HG03558 (cell line): ENCODE results near the gene GALNT9.
"Not testable (repeated sequence)": the region's sequence is repeated elsewhere in the genome, so short reads cannot be mapped to it uniquely, and the experiment has no call there.

Experiments
- ATAC-seq: cut with Tn5 transposase; IDR thresholded peaks from one replicate; pipeline ENCODE4 v1.9.1; 2021; ENCODE audit warnings: moderate number of reproducible peaks; ENCODE audit not compliant: unreplicated experiment; ENCODE audit errors: extremely low read depth

GALNT9 gene

GRCh38 chr12:132156573-132157325 is 172.6 kb downstream of the GALNT9 start:
- ATAC-seq, result no peak

DNA sequence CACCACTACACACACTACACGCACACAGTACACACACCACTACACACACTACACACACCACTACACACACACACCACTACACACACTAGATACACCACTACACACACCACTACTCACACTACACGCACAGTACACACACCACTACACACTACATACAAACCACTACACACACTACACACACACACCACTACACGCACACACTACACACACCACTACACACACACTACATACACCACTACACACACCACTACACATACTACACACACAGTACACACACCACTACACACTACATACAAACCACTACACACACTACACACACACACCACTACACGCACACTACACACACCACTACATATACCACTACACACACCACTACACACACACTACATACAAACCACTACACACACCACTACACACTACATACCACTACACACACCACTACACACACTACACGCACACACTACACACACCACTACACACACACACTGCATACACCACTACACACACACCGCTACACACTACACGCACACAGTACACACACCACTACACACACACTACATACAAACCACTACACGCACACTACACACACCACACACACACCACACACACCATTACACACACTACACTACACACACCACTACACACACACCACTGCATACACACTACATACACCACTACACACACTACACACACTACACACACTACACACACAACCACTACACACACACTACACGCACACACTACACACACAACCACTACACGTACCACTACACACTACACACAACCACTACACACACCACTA is 173.4 kb downstream of the GALNT9 start:
- no peak for ATAC-seq

- no peak for ATAC-seq
Measured at GRCh38 chr12:132154941-132155770, 174.2 kb downstream of the GALNT9 start.

GRCh38 chr12:132154341-132154761 is 175.0 kb downstream of the GALNT9 start:
- no peak for ATAC-seq

DNA sequence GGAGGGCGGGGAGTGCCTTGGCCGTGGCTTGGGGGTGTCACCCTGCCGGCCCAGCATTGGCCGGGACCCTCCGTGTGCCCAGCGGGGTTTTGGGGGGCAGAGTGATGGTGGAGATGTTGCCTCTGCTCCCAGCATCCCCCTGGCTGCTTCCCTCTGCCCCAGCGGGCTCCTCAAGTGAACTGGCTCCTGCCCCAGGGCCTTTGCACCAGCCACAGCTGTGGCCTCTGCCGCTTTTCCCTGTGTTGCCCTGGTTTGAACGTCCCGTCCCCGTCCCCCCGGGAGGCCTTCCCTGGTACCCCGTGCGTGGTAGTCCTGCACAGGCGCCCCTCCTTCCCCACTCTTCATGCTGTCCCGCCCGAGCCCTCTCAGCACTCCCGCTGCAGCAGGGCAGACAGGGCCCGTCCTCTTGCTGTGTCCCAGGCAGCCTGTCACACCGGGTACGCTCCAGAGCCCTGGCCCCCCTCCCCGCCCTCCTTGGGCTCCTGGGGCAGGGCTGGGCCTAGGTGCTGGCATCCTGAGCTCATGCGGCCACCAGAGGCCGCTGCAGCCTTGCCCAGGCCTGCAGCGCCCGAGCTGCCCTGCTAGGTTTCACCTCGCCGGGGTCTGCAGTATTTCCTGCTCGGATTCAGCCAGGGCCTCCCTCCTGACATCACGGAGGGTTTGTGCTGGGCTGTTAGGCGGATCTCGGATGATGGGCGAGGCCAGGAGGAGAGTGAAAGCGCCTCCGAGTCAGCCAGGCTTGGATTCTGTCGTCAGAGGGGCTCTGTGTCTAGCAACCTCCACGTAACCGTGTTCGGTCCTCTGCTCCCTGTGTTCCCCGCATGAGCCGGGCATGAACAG is 175.7 kb downstream of the GALNT9 start:
- ATAC-seq, result no peak

DNA sequence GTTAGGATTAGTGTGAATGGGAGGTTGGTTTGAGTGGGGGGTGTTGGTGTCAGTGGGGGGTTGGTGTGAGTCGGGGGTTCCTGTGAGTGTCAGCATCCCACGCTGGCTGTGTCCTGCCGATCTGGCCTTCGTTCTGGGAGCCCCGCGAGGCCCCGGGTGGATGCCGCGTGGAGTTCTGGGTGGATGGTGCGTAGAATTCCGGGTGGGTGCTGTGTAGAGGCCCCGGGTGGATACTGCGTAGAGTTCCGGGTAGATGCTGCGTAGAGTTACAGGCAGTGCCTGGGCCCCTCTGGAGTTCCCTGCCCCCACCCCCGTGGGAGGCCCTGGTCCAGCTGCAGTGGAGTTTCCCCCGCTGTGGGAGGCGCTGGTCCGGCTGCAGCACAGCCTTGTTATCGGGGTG is 176.4 kb downstream of the GALNT9 start:
- no peak for ATAC-seq

- ATAC-seq, result no peak
Measured at GRCh38 chr12:132152411-132152821, 177.0 kb downstream of the GALNT9 start.

DNA sequence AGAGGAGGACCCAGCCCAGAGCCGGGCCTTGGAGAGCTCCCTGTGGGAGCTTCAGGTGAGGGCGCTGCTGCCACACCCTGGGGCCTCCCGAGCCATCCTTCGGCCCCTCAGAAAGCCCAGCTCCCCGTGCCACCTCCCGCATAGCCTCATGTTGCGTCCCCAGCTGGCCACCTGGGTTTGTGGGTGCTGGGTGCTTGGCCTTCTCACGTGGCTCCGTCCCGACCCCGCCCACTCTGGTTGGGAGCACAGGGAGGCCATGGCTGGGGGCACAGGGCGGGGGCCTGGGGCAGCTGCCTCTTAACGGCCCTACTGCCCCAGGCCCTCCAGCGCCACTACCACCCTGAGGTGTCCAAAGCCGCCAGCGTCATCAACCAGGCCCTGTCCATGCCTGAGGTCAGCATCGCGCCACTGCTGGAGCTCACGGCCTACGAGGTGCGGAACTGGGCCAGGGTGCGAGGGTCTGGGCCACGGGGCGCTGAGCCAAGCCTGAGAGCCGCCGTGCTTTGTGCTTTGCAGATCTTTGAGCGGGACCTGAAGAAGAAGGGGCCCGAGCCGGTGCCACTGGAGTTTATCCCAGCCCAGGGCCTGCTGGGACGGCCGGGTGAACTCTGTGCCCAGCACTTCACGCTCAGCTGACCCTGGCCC is 177.5 kb downstream of the GALNT9 start:
- no peak for ATAC-seq

GRCh38 chr12:132151145-132151765 is 178.1 kb downstream of the GALNT9 start:
- ATAC-seq, result no peak

DNA sequence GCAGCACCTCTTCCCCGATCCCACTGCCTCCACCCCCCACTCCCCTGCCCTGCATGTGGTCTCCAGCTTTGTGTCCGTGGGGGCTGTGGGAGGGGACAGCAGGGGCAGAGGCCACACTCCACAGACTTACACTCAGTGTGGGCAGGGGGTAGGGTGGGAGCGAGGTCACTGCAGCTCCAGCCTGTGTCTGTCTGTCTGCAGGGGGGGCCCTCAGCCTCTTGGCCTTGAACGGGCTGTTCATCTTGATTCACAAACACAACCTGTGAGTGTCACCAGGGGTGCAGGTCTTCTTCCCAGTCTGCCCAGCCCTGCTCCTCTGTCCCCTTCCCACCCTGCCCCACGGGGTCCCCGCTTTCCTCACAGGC is 178.6 kb downstream of the GALNT9 start:
- no peak for ATAC-seq

DNA sequence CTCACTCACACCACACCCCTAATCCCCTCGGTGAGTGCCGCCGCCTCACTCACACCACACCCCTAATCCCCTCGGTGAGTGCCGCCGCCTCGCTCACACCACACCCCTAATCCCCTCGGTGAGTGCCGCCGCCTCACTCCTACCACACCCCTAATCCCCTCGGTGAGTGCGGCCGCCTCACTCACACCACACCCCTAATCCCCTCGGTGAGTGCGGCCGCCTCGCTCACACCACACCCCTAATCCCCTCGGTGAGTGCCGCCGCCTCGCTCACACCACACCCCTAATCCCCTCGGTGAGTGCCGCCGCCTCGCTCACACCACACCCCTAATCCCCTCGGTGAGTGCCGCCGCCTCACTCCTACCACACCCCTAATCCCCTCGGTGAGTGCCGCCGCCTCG is 179.9 kb downstream of the GALNT9 start:
- ATAC-seq, result not testable (repeated sequence)

GRCh38 chr12:132148368-132149045 is 180.9 kb downstream of the GALNT9 start:
- ATAC-seq, result no peak

- ATAC-seq, result no peak
Measured at GRCh38 chr12:132147423-132148367, 181.7 kb downstream of the GALNT9 start.

DNA sequence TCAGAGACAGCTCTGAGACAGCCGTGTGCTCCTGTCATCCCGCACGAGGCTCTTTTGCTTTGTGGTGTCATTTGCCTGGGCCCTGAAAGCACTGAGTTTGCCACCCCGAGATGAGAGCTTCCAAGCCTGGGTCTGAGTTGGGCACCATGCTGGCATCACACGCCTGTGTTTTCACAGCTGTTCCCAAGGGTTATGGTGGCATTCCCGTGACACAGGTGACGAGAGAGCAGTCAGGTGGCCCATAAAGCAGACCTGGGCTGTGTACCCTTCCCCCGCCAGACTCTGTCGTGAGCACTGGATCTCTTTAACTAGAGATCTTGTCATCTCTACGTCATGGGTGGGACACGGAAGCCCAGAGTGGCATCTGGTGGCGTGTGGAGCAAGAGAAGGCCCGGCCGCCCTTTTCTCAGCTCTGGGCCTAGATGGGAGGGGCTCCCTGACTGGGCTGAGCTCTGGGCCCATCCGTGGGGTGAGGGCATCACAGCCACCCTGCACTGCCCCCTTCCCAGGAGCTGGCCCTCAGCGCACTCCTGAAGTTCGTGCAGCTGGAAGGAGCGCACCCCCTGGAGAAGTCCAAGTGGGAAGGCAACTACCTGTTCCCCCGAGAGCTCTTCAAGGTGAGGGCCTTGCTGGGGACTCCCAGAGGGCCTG is 182.5 kb downstream of the GALNT9 start:
- ATAC-seq, result no peak
